Measurements from ENCODE around the gene PTN.
"Not testable (repeated sequence)": the region's sequence is repeated elsewhere in the genome, so short reads cannot be mapped to it uniquely, and the experiment has no call there.

The PTN gene

GRCh38 chr7:137241655-137242360, 101.7 kb downstream of the PTN start:
- no peak overlapping the region for H2AFZ ChIP-seq (ENCODE audit: low read depth)
- H3K9ac ChIP-seq: no peak overlapping the region
- H3K36me3 ChIP-seq (ENCODE audit: insufficient read depth): no peaks in the 10 kb centered on the region
- H3K27me3 ChIP-seq (ENCODE audit: insufficient read depth, low read depth): no peaks in the 10 kb centered on the region
- no peak overlapping the region for H3K4me2 ChIP-seq
- TF ChIP-seq CTCF (conservative IDR thresholded peaks at IDR 0.05; ENCODE audit: low read depth, low read length): no peak
- no peak overlapping the region for H3K4me3 ChIP-seq (IDR thresholded peaks at IDR 0.05; ENCODE audit: insufficient read depth, low read depth, low read length)
- no peaks in the 10 kb centered on the region for H3K79me2 ChIP-seq (ENCODE audit: insufficient read depth, low read depth)
- no peaks in the 10 kb centered on the region for H4K20me1 ChIP-seq (ENCODE audit: insufficient read depth)
- no peaks in the 10 kb centered on the region for H3K4me1 ChIP-seq (ENCODE audit: low read depth, poor library complexity, severe bottlenecking)
- H3K27ac ChIP-seq: no peak overlapping the region

- H3K4me2 ChIP-seq; H3K27ac ChIP-seq; H3K4me1 ChIP-seq (ENCODE audit: low read depth, poor library complexity, severe bottlenecking); H2AFZ ChIP-seq (ENCODE audit: low read depth); H3K36me3 ChIP-seq (ENCODE audit: insufficient read depth); H3K4me3 ChIP-seq (IDR thresholded peaks at IDR 0.05; ENCODE audit: insufficient read depth, low read depth, low read length); H3K79me2 ChIP-seq (ENCODE audit: insufficient read depth, low read depth); H3K9ac ChIP-seq; H4K20me1 ChIP-seq (ENCODE audit: insufficient read depth); H3K27me3 ChIP-seq (ENCODE audit: insufficient read depth, low read depth): not testable (repeated sequence)
Observed at GRCh38 chr7:137239186-137239585, 104.3 kb downstream of the PTN start.

- H3K4me2 ChIP-seq: no peak overlapping the region
- no peaks in the 10 kb centered on the region for H3K4me1 ChIP-seq (ENCODE audit: low read depth, poor library complexity, severe bottlenecking)
- no peak overlapping the region for H3K9ac ChIP-seq
- H2AFZ ChIP-seq (ENCODE audit: low read depth): no peak overlapping the region
- no peak overlapping the region for H3K4me3 ChIP-seq (IDR thresholded peaks at IDR 0.05; ENCODE audit: insufficient read depth, low read depth, low read length)
- no peak overlapping the region for H3K27ac ChIP-seq
- H3K79me2 ChIP-seq (ENCODE audit: insufficient read depth, low read depth): no peaks in the 10 kb centered on the region
- H3K36me3 ChIP-seq (ENCODE audit: insufficient read depth): no peaks in the 10 kb centered on the region
- H3K27me3 ChIP-seq (ENCODE audit: insufficient read depth, low read depth): no peaks in the 10 kb centered on the region
- no peaks in the 10 kb centered on the region for H4K20me1 ChIP-seq (ENCODE audit: insufficient read depth)
- TF ChIP-seq CTCF (conservative IDR thresholded peaks at IDR 0.05; ENCODE audit: low read depth, low read length): no peak
Observed at GRCh38 chr7:137235434-137235833, 108.1 kb downstream of the PTN start.

- H3K9ac ChIP-seq: no peak overlapping the region
- no peak overlapping the region for H3K4me2 ChIP-seq
- TF ChIP-seq CTCF (conservative IDR thresholded peaks at IDR 0.05; ENCODE audit: low read depth, low read length): no peak
- no peaks in the 10 kb centered on the region for H3K27me3 ChIP-seq (ENCODE audit: insufficient read depth, low read depth)
- no peaks in the 10 kb centered on the region for H3K36me3 ChIP-seq (ENCODE audit: insufficient read depth)
- H3K4me1 ChIP-seq (ENCODE audit: low read depth, poor library complexity, severe bottlenecking): no peaks in the 10 kb centered on the region
- no peak overlapping the region for H3K4me3 ChIP-seq (IDR thresholded peaks at IDR 0.05; ENCODE audit: insufficient read depth, low read depth, low read length)
- H3K79me2 ChIP-seq (ENCODE audit: insufficient read depth, low read depth): no peaks in the 10 kb centered on the region
- H3K27ac ChIP-seq: no peak overlapping the region
- no peak overlapping the region for H2AFZ ChIP-seq (ENCODE audit: low read depth)
- no peaks in the 10 kb centered on the region for H4K20me1 ChIP-seq (ENCODE audit: insufficient read depth)
Observed at GRCh38 chr7:137231167-137231566, 112.4 kb downstream of the PTN start.

- Histone ChIP-seq H3K9ac (no peak overlapping the region), H3K36me3 (ENCODE audit: insufficient read depth) (no peaks in the 10 kb centered on the region), H3K27me3 (ENCODE audit: insufficient read depth, low read depth) (no peaks in the 10 kb centered on the region), H3K79me2 (ENCODE audit: insufficient read depth, low read depth) (no peaks in the 10 kb centered on the region), H4K20me1 (ENCODE audit: insufficient read depth) (no peaks in the 10 kb centered on the region), H2AFZ (ENCODE audit: low read depth) (no peak overlapping the region), H3K4me2 (no peak overlapping the region), H3K4me3 (IDR thresholded peaks at IDR 0.05; ENCODE audit: insufficient read depth, low read depth, low read length) (no peak overlapping the region), H3K4me1 (ENCODE audit: low read depth, poor library complexity, severe bottlenecking) (no peaks in the 10 kb centered on the region), H3K27ac (no peak overlapping the region)
- no peak for TF ChIP-seq CTCF (conservative IDR thresholded peaks at IDR 0.05; ENCODE audit: low read depth, low read length)
Observed at GRCh38 chr7:137221467-137221866, 122.1 kb downstream of the PTN start.

Measured in KMS-11 (cell line).